ENCODE data around the gene COX7A2. TPM values are rescaled to one million over a fixed set of nuclear protein-coding genes. Genes with fewer than 3 reads are reported as not detected.

COX7A2 gene
- total RNA-seq, 8 experiments from 2014 or later: 306 to 626 (median 511) TPM

DNA sequence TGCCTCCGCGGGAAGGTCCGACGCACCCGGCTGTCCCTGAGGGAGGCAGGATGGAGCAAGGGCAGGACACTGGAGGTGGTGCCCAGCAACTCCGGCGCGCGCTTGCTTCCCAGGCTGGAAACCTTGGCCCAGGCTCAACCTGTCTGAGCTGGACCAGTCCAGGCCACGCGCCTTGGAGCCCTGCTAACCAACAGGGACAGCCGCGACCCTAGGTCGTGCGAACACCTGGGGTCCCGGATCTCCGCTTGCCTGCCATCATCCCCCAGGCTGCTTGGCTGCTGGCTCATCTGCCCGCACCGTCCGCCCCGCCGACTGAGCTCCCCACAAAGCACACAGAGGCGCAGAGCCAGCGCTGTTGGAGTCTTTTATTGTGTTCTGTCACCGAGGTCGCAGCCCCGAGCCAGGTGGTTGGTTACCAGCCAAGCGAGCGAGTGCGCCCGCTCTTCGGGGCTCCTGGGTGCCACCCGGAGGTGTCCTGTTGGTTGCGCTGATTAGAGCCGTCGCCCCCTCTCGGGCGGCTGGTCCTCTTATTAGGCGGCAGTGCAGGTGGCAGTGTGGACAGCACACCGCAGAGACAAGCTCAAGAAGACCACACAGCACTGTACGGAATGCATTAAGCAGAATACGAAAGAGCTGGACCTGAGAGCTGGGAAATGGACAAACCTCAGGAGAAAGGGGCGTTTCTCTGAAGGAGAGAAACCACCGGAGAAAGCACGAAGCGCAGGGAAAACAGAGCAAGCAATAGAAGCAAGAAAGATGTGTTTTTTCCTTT lies 41.5 kb downstream of the COX7A2 start:
- Histone ChIP-seq H3K27ac (no peak overlapping the region), H3K4me1 (replicated peaks in 1 of 2) (peaks cover 4 to 7% of the 10 kb centered on the region in 2 donors), H3K4me3 (peak overlapping the region; percentile 17 to 33 (median 27))
- 6 to 92% (median 19%) methylated on average over 1 to 19 of the region's 46 CpGs; no CpG with 5 or more reads in 2 of the 10 experiments for WGBS, 10 experiments
- peak in 5 of 8 experiments; percentile 59 to 62 (median 60) for ATAC-seq (replicated peaks in 6 of 8)
- in situ Hi-C loops (cut with MboI; ENCODE audit: low pct_unique_long_range_greater_than_20kb in 2 of 9, low sequenced_read_pairs in 9 of 9, unreplicated experiment in 9 of 9): loop anchor here in 8 of 9 experiments (10.0 to 25.0 kb wide), 7 partner anchors 787 to 1465 kb away; no protein-coding TSS in a partner anchor

DNA sequence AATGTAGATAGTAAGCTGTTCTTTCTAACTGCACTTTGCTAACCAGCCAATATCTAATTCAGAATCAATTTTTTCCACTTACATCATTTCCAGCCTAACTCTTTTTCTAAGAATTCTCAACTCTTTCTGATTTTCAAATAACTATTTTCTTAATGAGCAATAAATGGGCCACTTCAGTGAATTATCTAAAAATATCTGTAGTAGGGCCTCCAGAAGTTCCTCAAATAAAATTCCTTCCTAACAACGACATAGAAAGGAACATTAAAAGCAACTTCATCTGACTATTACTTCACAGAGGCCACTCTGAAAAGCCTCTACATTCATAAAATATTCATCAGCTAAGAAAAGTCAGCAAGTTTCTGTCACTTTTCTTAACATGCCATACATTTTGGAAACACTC lies 42.6 kb downstream of the COX7A2 start:
- Histone ChIP-seq H3K4me3 (no peak overlapping the region), H3K4me1 (replicated peaks in 1 of 2) (peaks cover 0 to 4% of the 10 kb centered on the region in 2 donors), H3K27ac (no peak overlapping the region)
- in situ Hi-C loops (cut with MboI; ENCODE audit: low pct_unique_long_range_greater_than_20kb in 2 of 9, low sequenced_read_pairs in 9 of 9, unreplicated experiment in 9 of 9): loop anchor here in 8 of 9 experiments (10.0 to 25.0 kb wide), 7 partner anchors 786 to 1464 kb away; no protein-coding TSS in a partner anchor
- no peak for ATAC-seq (replicated peaks in 6 of 8)
- WGBS, 10 experiments: 0 to 60% (median 32%) methylated on average over 1 of the region's 1 CpG

DNA sequence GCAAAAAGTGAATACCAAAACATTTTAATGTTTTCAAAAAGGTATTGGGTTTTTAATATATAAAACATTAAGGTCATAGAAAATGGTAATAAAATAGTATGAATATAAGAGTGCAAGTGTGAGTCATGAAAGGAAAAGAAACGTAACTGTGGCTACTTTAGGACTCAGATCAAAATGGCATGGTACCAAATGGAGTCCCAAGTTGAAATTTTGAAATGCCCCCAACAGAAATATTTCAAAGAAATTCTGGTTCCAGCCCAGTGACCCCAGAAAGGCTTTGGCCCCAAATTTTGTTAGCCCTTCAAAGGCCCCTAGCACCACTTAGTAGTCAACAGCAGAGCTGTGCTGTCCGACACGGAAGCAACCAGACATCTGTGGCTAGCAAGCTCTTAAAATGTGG lies 43.7 kb downstream of the COX7A2 start:
- Histone ChIP-seq H3K27ac (no peak overlapping the region), H3K4me3 (no peak overlapping the region), H3K4me1 (replicated peaks in 1 of 2) (peaks cover 0 to 3% of the 10 kb centered on the region in 2 donors)
- ATAC-seq (replicated peaks in 6 of 8): no peak
- in situ Hi-C loops (cut with MboI; ENCODE audit: low pct_unique_long_range_greater_than_20kb in 2 of 9, low sequenced_read_pairs in 9 of 9, unreplicated experiment in 9 of 9): loop anchor here in 8 of 9 experiments (10.0 to 25.0 kb wide), 7 partner anchors 785 to 1463 kb away; no protein-coding TSS in a partner anchor
- WGBS, 10 experiments: 25 to 100% (median 88%) methylated on average over 1 to 3 of the region's 3 CpGs; no CpG with 5 or more reads in 3 of the 10 experiments

DNA sequence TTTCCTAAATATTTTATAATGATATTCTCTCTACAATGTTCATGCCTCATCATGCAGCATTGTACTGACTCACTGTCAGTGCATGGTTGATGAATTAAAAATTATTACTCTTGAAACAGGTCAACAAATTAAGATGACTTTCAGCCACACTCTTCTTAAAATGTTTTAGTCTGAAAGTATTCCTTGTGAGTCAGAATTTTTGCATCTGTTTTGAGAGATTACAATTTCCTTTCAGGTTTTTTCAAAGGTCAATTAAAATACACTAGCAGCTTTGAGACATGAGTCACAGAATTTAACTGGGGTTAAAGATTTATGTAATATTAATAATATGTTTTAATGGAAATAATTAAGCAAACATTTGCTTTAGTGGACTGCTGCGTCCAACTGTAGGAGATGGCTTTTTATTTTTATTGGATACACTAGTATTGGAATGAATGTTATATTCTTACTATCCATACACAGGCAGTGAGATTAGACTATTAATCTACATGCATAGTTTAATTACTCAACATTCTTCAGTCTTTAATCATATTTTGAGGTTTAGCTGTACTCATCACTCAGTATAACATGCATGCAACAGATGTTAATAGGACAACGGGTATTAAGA lies 47.4 kb downstream of the COX7A2 start:
- no peak overlapping the region for H3K4me3 ChIP-seq
- H3K4me1 ChIP-seq (replicated peaks in 1 of 2): no peaks in the 10 kb centered on the region
- WGBS, 10 experiments: 0 to 100% (median 0%) methylated on average over 1 to 2 of the region's 2 CpGs; no CpG with 5 or more reads in 1 of the 10 experiments
- peak in 2 of 8 experiments; percentile 36 to 49 for ATAC-seq (replicated peaks in 6 of 8)
- no peak overlapping the region for H3K27ac ChIP-seq
- in situ Hi-C loops (cut with MboI; ENCODE audit: low pct_unique_long_range_greater_than_20kb in 2 of 9, low sequenced_read_pairs in 9 of 9, unreplicated experiment in 9 of 9): loop anchor here in 1 of 9 experiments (25.0 kb wide), 1 partner anchor 784 kb away; no protein-coding TSS in a partner anchor

DNA sequence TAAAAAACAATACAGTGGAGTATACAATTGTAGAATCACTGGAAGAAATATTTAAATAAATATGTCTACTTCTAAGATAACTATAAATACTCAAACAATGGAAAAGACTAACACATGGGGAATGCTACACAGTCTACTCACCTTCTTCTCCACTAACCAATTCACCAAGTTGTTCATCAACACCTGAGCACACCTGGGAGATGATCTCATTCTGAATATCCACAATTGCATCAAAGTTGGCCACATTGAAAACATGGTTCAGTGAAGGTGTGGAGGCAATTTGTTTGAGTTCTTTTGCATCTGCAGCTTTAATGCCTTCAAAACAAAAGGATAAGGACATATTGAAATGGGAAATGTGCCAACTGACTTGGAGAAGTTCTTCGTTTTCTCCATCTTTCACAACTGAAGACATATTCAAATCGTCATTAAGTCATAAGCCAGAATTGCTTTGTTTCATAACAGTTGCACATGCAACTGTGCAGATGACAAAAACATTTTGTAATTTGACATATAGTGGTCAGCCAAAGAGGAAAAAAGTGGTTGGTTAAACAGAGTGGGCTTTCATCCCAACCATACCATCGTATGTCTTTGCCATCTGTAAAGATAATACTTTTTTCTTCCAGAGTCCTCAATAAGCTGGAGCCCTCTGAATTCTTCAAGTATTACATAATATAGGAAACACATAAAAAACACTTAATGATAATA lies 55.2 kb downstream of the COX7A2 start:
- Histone ChIP-seq H3K4me3 (no peak overlapping the region), H3K27ac (no peak overlapping the region), H3K4me1 (replicated peaks in 1 of 2) (no peaks in the 10 kb centered on the region)
- in situ Hi-C loops (cut with MboI; ENCODE audit: low pct_unique_long_range_greater_than_20kb in 2 of 9, low sequenced_read_pairs in 9 of 9, unreplicated experiment in 9 of 9): loop anchor here in 1 of 9 experiments (25.0 kb wide), 1 partner anchor 776 kb away; no protein-coding TSS in a partner anchor
- no peak for ATAC-seq (replicated peaks in 6 of 8)
- WGBS, 10 experiments: 57 to 100% (median 87%) methylated on average over 1 to 3 of the region's 3 CpGs; no CpG with 5 or more reads in 1 of the 10 experiments

Other genes starting within 250 kb of the COX7A2 start
- 100 to 1,000 TPM in 1 of 8 experiments, 10 to 100 TPM in 3, under 1 TPM in 4; 0.16 to 114 (median 9.0) TPM for gene COL12A1, start 37.7 kb downstream of the COX7A2 start, total RNA-seq
- 100 to 1,000 TPM in 2 of 8 experiments, 10 to 100 TPM in 6; 56.9 to 133 (median 70.1) TPM for gene TMEM30A, start 41.0 kb upstream of the COX7A2 start, total RNA-seq
- 10 to 100 TPM in 1 of 8 experiments, 1 to 10 TPM in 4, under 1 TPM in 3; 0.27 to 10.8 (median 4.3) TPM for gene FILIP1, start 250.0 kb upstream of the COX7A2 start, total RNA-seq

Measured in motor neuron (in vitro differentiated cells).